Activated naive CD4-positive, alpha-beta T cell treated with Interleukin-2 at 50 U/mL for 16 hours (primary cell): ENCODE data around the gene SOX5.
"Not testable (repeated sequence)": the region's sequence is repeated elsewhere in the genome, so short reads cannot be mapped to it uniquely, and the experiment has no call there.

Source experiments
- DNase-seq: peaks from one replicate; pipeline ENCODE4 v3.0.0-alpha.2; 2020

The SOX5 gene

DNA sequence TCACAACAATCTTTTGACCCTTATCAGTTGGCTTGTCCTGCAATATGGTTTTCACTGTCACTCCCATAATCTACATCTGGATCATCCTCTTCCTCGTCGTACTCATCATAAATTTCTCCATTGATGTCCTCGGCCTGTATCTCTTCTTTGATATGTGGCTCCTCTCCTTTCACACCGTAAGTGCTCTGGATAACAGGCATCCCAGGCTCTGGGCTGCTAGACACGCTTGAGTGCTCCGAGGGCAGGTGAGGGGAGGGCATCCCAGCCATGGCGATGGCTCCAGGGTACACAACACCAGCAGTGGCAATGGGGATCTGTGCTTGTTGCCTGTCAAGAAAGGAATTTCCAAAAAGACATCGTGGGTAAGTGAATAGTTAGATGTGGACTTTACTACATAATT, 415.3 kb downstream of the SOX5 start:
- DNase-seq = no peak

DNA sequence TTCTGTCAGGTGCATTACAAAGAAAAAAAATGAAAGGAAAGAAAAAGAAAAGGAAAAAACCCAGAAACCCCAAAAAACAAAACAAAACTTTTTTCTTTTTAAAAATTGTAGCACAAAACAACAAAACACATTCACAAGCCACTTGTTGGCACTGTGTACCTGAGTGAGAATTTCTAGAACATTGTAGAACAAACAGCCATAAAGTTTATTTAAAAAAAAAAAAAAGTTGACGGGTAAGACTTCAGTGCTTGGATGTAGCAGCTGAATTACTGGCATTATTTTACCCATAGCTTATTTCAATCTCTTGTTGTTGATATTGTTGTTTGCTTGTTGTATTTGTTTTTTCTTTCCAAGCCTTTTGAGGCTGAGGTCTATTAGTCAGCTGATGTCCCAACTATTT, 415.8 kb downstream of the SOX5 start:
- no peak for DNase-seq

DNA sequence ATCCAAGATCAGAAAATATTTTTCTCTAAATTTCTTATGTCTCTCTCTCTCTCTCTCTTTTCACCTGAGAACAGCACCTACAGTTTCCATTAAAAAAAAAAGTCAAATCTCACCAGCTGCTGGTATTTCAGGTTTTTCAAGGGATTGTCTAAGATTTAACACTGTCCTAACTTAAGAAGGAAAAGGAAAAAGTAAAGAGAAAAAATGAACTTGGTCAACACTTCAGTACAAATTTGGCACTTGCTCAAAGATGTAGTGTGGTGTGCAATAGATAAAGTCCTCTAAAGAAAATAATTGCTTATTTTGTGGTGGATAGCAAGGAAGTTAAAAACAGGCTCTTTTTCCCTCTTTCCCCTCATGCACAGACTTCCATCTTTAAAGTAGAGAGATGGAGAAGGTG, 416.2 kb downstream of the SOX5 start:
- DNase-seq = no peak

DNA sequence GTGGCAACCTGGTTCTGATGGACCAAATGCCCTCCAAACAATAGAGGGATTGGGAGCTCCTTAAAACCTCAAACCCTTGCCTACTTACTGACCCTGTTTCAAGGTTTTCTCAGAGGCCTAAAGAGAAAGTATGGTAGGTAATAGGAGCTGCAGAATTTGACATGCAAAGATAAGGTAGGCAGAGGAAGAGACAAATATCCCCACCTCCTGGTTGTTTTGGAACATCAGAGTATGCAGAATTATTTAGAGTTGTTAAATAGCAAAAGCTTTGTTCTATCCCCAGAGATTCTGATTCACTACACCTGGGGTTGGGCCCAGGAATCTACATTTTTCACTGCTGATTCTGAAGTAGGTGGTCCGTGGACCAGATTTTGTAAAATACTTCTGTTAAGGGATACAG, 421.2 kb downstream of the SOX5 start:
- DNase-seq = no peak

DNA sequence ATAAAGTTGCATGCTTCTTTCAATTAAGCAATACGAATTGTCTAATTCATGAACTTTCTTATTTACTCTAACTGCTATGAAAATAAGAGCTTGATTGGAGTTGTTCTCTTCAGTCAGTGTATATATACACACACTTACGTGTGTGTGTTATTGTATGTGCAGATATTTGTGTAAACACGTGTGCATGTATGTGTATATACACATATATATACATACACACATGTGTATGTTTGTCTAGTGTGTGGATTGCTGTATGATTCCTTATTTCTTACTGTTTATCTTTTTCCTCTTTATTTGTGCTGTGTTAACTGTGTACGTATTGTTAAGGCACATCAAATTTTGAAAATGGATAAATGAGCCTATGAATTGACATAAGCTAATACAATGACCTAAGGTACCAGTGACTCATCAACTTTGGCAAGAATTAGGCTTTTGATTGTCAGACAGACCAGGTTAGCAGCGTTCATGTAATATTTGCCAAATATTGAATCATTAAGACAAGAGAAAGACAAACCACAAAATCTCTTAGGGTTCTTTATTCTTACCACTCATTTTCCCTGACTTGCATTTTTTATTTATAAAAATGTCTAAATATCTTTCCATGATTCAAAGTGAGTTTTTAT, 423.9 kb downstream of the SOX5 start:
- DNase-seq = no peak

DNA sequence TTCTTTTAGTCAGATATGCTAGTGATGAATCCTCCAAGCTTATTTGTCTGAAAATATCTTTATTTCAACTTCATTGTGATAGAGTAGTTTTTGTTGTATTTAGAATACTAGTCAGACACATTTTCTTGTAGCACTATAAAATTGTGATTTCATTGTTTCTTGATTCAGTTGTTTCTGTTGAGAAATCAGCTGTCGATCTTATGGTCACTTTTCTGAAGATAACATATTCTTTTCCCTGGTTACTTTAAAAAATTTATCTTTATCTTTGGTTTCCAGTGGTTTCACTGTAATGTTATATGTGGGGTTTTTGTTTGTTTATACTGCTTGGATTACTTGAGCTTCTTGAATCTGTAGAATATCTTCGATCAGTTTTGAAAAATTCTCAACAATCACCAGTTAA, 426.1 kb downstream of the SOX5 start:
- DNase-seq = no peak

DNA sequence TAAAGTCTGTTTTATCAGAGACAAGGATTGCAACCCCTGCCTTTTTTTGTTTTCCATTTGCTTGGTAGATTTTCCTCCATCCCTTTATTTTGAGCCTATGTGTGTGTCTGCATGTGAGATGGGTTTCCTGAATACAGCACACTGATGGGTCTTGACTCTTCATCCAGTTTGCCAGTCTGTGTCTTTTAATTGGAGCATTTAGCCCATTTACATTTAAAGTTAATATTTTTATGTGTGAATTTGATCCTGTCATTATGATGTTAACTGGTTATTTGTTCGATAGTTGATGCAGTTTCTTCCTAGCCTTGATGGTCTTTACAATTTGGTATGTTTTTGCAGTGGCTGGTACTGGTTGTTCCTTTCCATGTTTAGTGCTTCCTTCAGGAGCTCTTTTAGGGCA, 430.0 kb downstream of the SOX5 start:
- not testable (repeated sequence) for DNase-seq

DNA sequence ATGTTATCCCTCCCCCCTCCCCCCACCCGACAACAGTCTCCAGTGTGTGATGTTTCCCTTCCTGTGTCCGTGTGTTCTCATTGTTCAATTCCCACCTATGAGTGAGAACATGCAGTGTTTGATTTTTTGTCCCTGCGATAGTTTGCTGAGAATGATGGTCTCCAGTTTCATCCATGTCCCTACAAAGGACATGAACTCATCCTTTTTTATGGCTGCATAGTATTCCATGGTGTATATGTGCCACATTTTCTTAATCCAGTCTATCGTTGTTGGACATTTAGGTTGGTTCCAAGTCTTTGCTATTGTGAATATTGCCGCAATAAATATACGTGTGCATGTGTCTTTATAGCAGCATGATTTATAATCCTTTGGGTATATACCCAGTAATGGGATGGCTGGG, 433.7 kb downstream of the SOX5 start:
- DNase-seq = not testable (repeated sequence)

DNA sequence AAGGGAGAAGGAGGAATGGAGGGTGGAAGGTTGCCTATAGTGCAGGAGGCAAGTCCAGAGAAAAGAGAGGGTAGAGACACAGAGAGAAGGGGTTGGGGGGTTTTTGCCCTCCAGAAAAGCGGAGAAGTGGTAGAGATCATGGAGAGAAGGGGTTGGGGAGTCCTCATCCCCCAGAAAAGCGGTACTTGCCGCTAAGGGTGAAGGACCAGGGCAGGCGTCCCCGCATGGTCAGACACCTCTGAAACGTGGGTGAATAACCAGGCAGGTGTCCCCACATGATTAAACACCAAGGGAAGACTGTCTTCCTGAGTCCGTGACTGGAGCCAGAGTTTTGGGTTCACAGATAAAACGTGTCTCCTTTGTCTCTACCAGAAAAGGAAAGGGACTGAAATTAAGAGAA, 439.0 kb downstream of the SOX5 start:
- no peak for DNase-seq

DNA sequence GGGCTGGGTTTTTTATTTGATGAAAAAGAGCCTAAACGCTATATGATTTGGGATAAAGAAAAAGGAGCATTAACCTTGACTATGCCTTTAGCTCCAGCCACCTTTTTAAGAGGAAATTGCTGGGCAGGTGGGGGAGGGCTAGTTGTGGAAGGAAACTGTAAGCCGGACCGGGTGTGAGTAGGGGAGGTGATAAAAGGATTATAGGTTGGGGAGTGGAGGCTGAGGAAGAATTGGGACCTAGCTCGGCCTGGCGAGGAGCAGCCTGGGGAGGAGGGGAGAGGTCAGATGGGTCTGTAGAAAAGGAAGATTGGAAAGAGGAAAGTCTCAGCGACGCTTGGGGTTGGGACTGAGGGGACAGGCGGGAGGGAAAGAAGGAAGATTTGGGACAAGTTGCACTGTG, 439.6 kb downstream of the SOX5 start:
- not testable (repeated sequence) for DNase-seq

DNA sequence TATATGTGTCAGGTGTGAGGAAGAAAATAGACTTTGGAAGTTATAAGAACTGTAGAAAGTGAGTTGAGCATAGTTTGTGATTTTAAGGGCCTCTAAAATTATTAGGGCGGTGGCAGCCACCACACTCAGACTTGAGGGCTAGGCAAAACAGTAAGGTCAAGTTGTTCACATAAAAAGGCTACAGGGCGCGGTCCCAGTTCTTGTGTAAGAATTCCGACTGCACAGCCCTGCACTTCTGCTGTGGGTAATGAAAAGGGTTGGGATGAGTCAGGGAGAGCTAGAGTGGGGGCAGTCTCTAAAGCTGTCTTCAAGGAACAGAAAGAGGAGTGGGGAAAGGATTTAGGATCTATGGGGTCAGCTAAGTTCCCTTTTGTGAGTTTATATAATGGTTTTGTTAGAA, 441.7 kb downstream of the SOX5 start:
- not testable (repeated sequence) for DNase-seq

DNA sequence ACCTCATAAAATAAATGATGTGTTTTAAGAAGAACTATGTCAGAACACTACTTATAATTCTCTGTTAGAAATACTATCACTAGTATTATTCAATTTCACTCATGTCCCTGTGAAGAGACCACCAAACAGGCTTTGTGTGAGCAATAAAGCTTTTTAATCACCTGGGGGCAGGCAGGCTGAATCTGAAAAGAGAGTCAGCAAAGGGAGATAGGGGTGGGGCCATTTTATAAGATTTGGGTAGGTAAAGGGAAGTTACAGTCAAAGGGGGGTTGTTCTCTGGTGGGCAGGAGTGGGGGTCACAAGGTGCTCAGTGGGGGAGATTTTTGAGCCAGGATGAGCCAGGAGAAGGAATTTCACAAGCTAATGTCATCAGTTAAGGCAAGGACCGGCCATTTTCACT, 443.7 kb downstream of the SOX5 start:
- not testable (repeated sequence) for DNase-seq

DNA sequence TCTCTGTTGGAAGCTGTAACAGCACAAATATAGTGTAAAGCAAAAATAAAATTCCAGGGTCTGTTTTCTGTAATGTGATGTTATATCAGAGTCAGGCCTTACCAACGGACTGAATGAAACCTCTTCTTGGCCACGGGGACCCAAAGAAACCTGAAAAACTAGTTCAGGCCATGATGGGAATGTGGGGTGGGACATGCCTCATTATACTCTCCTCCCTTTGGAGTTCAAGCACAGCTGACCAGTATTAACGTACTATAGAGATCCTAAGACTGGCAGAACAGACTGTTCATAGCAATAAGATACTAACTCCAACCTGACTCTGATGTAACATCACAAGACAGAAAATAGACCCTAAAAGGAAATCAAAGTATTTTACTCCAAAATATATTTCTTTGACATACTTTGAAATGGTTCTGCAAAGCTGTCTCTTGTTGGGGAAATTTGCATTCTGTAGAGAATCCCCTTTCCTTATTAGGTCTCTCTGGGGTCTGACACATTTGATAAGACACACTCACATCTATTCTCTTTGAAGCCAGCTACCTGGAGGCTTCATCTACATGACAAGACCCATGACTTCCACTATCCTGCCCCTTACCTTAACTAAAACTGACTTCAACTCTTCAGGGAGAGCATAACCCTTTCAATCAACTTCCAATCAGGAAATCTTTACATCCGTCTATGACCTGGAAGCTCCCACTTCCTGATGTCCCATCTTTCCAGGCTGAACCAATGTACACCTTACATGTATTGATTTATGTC, 444.6 kb downstream of the SOX5 start:
- no peak for DNase-seq

DNA sequence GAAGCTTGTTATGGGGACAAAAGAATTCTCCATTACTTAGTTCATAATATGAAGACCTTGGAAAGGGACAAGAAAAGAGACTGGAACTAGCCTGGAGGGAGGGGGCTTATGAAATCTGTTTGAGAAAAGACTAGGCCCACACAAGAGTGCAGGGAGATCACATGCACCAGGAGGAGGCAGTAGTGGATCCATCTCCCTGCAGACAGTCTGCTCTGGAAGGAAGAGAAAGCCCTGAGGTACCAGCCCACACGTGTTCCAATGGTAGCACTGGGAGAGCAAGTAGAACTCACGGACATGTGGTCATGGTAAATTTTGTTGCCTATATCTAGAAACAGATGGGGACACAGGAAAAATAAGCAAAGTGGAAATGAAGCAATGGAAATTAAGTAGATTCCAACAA, 445.4 kb downstream of the SOX5 start:
- DNase-seq = no peak

DNA sequence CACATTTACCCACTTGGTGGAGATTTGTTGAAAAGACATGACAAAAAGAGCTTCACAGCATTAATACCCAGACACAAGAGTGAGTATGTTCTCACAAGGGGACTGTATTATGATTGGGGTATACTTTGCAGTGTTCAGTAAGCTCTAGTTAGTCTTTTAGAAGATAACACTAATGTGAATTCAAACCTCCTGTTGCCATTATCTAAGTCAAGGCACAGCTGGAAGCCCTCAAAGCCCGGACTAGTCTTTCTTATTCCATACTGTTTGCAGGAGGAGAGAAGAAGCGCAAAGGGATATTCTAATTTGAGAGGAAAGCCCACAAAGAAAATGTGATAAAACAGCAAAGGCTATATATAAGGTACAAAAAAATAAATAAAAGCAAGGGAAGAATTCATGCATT, 445.9 kb downstream of the SOX5 start:
- DNase-seq = no peak

DNA sequence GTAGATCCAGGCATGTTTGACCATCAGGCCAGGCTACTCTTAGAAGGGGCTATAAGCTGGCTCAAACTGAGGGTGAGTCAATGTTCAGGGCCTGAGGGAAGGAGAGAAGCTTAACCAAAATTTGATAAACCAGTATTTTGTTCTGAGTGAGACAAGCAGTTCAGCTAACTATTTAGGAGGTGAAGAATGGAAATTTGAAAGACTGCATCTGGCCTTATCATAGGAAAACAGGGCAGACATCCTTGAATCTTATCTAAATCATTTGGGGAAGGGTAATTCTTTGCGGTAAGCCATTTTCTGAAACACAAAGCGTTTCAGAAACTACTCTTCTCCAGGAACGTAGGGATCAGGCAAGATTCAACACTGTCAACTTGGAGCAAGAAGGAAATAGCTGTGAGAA, 447.2 kb downstream of the SOX5 start:
- DNase-seq = no peak

DNA sequence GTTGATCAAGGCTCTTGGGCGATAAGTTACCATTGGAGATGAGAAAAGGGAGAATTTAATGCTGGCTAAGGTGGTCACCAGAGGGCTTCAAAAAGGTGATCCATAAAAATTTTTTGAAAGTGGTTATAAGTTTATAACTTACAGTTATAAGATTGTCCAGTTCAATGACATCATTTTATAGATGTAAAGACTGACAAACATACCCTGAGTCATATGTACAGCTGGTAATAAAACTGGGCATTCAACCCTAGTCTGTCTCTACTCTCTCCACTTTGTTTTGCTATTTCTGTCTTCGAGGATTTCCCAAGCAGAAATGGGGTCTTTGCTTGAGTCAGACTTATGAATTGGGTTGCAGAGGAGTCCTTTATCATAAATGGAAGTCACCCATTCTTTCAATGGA, 454.0 kb downstream of the SOX5 start:
- no peak for DNase-seq

DNA sequence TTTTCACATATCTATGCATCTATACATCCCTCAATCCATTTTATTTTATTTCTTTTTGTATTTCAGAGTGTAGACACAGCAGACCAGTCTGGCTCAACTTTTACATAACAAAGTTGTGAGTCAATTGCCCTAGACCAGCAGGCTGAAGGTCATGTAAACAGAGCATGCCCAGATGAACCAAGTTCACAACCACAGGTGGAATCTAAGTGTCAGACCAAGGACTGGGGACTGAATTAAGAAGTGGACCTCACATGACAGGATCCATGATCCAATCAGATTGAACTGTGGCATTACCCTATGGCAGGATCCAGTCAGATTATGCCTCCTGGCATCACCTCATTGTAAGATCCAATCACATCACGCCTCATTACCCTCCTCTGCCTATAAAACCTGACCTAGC, 455.8 kb downstream of the SOX5 start:
- no peak for DNase-seq

DNA sequence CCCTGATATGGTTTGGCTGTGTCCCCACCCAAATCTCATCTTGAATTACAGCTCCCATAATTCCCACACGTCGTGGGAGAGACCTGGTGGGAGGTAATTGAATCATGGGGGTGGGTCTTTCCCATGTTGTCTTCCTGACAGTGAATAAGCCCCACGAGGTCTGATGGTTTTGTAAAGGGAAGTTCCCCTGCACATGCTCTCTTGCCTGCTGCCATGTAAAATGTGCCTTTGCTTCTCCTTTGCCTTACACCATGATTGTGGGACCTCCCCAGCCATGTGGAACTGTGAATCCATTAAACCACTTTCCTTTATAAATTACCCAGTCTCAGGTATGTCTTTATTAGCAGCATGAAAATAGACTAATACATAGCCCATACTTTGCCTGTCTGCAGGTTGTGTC, 458.4 kb downstream of the SOX5 start:
- DNase-seq = not testable (repeated sequence)

DNA sequence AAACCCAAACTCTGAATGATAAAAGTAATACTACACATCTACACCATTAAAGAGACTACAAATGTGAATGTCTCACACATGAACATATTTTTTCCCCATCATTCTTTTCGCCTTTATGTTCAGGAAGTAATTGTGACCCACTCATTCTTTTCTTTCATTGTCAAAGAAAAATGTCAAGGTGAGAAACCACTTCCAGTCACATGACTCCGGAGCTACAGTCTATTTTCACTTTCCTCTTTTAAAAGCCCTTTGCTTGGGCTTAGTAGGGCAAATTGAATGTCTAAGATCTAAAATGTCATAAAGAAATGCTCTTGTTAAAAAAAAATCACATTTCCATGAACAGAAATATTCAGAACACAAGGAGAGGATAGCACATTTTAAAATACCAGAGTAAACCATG, 461.3 kb downstream of the SOX5 start:
- DNase-seq = no peak

DNA sequence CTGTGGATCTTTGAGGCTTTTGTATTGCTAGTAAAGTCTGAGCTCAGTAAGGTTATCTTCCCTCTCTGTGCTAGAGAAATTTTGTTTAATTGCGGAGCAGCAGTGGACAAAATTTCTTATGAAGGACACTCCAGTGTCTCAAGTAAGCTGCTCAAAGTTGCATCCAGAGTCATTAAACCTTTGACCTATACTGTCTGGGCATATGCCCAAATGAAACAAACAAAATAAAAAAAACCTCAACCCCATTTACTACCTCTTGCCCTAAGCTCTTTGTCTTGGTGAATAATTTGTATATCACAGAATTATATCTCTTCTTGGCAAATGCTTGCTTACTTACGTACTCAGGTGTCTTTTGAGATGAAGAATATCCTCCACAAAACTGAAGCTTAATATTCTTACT, 465.2 kb downstream of the SOX5 start:
- DNase-seq = no peak

DNA sequence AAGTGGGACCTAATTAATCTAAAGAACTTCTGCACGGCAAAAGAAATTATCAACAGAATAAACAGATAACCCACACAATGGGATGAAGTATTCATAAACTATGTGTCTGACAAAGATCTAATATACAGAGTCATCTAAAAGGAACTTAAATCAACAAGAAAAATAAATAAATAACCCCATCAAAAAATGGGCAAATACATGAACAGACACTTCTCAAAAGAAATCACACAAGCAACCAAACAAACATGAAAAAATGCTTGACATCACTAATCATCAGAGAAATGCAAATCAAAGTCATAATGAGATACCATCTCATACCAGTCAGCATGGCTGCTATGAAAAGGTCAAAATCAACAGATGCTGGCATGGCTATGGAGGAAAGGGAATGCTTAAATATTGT, 466.9 kb downstream of the SOX5 start:
- no peak for DNase-seq
